GM10266 (cell line): ENCODE measurements around the gene CDH4.

Source experiments
- DNase-seq: peaks from one replicate; pipeline ENCODE4 v3.0.0; 2012; ENCODE audit errors: extremely low spot score
- CTCF ChIP-seq: IDR thresholded peaks from 2 replicates; pipeline ENCODE4 v1.5.1; 2012; ENCODE audit warnings: mild to moderate bottlenecking, low read depth; ENCODE audit not compliant: control insufficient read depth, insufficient read depth; ENCODE audit errors: missing control alignments

Gene CDH4

GRCh38 chr20:61814726-61815125 lies 562.7 kb downstream of the CDH4 start:
- TF ChIP-seq CTCF, result no peak
- no peak for DNase-seq

- no peak for TF ChIP-seq CTCF
- DNase-seq, result no peak
Observed at GRCh38 chr20:61815176-61815575, 563.1 kb downstream of the CDH4 start.

- no peak for TF ChIP-seq CTCF
- DNase-seq, result no peak
Observed at GRCh38 chr20:61815678-61816077, 563.6 kb downstream of the CDH4 start.

DNA sequence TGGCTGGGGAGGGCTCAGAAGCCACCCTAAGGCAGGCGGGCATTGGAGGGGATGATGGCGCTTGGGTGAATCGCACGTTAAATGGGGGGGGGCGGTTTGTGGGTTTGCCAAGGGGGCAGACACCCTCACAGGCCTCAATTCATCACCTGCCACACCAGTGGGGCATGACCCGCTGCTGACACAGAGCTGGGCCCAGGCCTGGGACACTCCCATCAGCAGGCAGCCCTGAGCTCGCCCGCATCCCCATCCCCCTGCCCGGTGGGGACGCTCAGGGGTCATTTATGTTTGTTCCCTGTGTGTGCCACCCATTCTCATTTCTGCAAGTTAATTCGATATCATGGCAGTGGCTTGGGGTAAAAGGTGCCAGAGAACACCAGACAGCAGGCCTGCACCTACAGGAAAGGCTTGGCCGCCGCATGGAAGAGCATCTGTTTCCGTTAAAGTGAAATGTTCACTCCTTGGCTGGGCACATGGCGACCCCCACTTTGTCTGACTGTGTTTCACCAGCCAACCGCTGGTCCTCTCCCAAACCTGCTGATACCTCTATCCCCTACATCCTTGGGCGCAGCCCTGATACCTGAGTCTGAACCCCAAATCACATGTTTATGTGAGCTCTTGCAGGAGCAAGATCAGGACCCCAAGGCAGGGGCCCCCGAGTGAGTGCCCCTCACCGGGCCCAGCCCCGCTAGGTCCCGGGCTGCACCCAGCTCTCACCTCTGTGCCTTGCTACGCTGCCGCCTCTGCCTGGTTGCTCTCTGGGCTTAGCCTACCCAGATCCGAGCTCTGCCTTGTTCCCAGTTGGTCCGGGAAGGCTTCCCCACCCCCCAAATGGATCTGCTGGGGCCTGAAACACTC lies 564.8 kb downstream of the CDH4 start:
- TF ChIP-seq CTCF, result no peak
- DNase-seq, result no peak

GRCh38 chr20:61817575-61817974 lies 565.5 kb downstream of the CDH4 start:
- no peak for TF ChIP-seq CTCF
- DNase-seq, result no peak

- no peak for TF ChIP-seq CTCF
Observed at GRCh38 chr20:61818746-61819573, 566.9 kb downstream of the CDH4 start.

GRCh38 chr20:61819574-61819846 lies 567.4 kb downstream of the CDH4 start:
- no peak for TF ChIP-seq CTCF
- DNase-seq, result no peak

More at GRCh38 chr20:61818746-61819573, 566.9 kb downstream of the CDH4 start:
- no peak for DNase-seq
